ENCODE data around the gene PBRM1. TPM values are rescaled to one million over a fixed set of nuclear protein-coding genes. Genes with fewer than 3 reads are reported as not detected.

PBRM1 gene
- total and polyA plus RNA-seq, 2 donors from 2014 or later = 4.1 to 56.2 TPM

DNA sequence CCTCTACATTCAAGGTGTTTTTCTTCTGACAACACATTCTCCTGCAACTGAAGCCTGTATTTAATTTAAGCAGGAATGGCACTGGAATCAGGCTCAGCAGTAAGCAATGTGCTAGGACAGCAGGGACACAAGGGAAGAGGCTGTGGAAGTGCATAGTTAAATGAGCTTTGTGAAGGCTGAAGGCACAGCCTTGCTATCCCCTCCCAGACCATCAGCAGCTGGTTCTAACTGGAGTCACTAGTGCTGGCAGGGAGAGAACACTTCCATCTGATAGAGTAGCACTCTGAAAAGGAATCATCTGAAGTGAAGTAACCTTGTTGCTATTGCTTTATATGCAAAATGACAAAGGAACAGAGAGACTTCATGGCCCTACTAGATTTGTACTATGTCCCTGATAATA lies 134.6 kb downstream of the PBRM1 start:
- intact Hi-C loops (cut with DNase I) = no loop called here
- H3K36me3 ChIP-seq (ENCODE audit: control insufficient read depth in 2 of 3, insufficient read depth in 3 of 3, low read length in 3 of 3) = peaks cover 11 to 44% (median 21%) of the 10 kb centered on the region in 3 donors
- TF ChIP-seq, protein P1, sequence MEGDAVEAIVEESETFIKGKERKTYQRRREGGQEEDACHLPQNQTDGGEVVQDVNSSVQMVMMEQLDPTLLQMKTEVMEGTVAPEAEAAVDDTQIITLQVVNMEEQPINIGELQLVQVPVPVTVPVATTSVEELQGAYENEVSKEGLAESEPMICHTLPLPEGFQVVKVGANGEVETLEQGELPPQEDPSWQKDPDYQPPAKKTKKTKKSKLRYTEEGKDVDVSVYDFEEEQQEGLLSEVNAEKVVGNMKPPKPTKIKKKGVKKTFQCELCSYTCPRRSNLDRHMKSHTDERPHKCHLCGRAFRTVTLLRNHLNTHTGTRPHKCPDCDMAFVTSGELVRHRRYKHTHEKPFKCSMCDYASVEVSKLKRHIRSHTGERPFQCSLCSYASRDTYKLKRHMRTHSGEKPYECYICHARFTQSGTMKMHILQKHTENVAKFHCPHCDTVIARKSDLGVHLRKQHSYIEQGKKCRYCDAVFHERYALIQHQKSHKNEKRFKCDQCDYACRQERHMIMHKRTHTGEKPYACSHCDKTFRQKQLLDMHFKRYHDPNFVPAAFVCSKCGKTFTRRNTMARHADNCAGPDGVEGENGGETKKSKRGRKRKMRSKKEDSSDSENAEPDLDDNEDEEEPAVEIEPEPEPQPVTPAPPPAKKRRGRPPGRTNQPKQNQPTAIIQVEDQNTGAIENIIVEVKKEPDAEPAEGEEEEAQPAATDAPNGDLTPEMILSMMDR (IDR thresholded peaks at IDR 0.05; ENCODE audit: borderline replicate concordance, extremely low read depth, insufficient read depth) = no peak
- no peak for DNase-seq
- FAIRE-seq = no peak
- peaks cover 0 to 2% (median 0%) of the 10 kb centered on the region in 3 donors for H3K4me1 ChIP-seq (ENCODE audit: control insufficient read depth in 2 of 3, insufficient read depth in 2 of 3, low read depth in 1 of 3, low read length in 3 of 3)
- H3K27ac ChIP-seq (ENCODE audit: low read depth in 2 of 2, low read length in 2 of 2) = no peak overlapping the region
- H3K9ac ChIP-seq (ENCODE audit: low read length in 3 of 3) = no peak overlapping the region
- no peaks in the 10 kb centered on the region for H3K27me3 ChIP-seq (ENCODE audit: control insufficient read depth, insufficient read depth, low read length)
- H3K4me3 ChIP-seq (ENCODE audit: low read length in 3 of 3) = no peak overlapping the region
- H3K9me3 ChIP-seq (ENCODE audit: control insufficient read depth in 2 of 3, insufficient read depth in 1 of 3, low read length in 3 of 3) = no peaks in the 10 kb centered on the region

DNA sequence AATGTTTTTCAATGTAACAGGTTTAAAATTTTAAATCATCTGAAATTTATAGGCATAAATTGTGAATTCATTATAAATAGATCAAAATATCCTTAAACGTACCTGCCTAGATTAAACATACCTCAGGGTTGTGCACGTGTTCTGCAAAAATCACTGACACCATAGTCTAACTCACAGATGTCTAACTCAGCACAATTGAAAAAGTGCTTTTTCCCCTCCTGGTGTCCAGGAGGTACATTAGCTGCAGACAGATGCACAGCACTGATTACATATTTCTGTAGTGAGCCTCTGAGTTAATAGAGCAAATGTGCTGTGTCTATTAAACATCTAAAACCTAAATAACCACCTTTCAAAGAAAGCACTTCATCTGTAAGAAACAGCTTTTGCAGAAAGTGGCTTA lies 138.6 kb downstream of the PBRM1 start:
- DNase-seq = no peak
- intact Hi-C loops (cut with DNase I) = no loop called here
- Histone ChIP-seq H3K9me3 (ENCODE audit: control insufficient read depth in 2 of 3, insufficient read depth in 1 of 3, low read length in 3 of 3) (no peaks in the 10 kb centered on the region), H3K27me3 (ENCODE audit: control insufficient read depth, insufficient read depth, low read length) (no peaks in the 10 kb centered on the region), H3K4me3 (ENCODE audit: low read length in 3 of 3) (no peak overlapping the region), H3K27ac (ENCODE audit: low read depth in 2 of 2, low read length in 2 of 2) (no peak overlapping the region), H3K4me1 (ENCODE audit: control insufficient read depth in 2 of 3, insufficient read depth in 2 of 3, low read depth in 1 of 3, low read length in 3 of 3) (no peaks in the 10 kb centered on the region), H3K9ac (ENCODE audit: low read length in 3 of 3) (no peak overlapping the region), H3K36me3 (ENCODE audit: control insufficient read depth in 2 of 3, insufficient read depth in 3 of 3, low read length in 3 of 3) (peaks cover 3 to 31% (median 11%) of the 10 kb centered on the region in 3 donors)
- no peak for FAIRE-seq
- TF ChIP-seq, protein P1 (IDR thresholded peaks at IDR 0.05; ENCODE audit: borderline replicate concordance, extremely low read depth, insufficient read depth) = no peak

DNA sequence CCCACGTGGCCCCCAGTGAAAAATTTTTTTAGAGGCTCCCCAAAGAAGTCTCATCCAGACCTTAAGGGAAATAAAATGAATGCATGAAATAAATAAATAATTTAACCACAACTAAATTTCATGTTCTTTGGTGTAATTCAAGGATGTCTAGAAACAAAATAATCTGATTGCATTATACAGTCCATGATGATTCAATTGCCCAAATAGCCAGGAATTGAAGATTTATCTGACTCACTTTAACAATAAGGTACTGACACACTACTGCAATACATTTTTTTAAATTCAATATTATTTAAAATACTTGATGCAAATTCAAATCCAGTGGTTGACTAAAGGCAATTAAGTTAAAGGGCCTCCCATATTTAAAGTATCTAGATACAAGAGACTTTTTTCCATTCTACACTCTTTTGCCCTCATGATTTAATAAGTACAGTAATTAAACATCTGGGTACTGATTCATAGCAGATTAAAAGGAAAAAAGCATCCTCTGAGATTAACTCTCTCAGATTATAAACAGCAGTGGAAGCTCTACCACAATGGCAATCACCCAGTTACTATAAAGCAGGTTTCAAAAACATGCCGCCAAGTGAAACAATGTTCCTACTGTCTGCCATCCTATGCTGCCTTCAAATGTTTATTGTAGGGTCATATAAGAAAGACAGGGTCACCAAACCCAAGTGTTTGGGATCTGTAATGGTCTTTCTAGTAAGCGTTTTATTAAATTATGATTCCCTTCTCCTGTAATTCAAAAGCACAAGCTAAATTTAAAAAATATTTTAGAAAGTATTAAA lies 139.4 kb downstream of the PBRM1 start:
- DNase-seq = no peak
- intact Hi-C loops (cut with DNase I) = no loop called here
- TF ChIP-seq, protein P1 (IDR thresholded peaks at IDR 0.05; ENCODE audit: borderline replicate concordance, extremely low read depth, insufficient read depth) = no peak
- Histone ChIP-seq H3K36me3 (ENCODE audit: control insufficient read depth in 2 of 3, insufficient read depth in 3 of 3, low read length in 3 of 3) (peaks cover 3 to 24% (median 9%) of the 10 kb centered on the region in 3 donors), H3K9ac (ENCODE audit: low read length in 3 of 3) (no peak overlapping the region), H3K4me1 (ENCODE audit: control insufficient read depth in 2 of 3, insufficient read depth in 2 of 3, low read depth in 1 of 3, low read length in 3 of 3) (no peaks in the 10 kb centered on the region), H3K27me3 (ENCODE audit: control insufficient read depth, insufficient read depth, low read length) (no peaks in the 10 kb centered on the region), H3K4me3 (ENCODE audit: low read length in 3 of 3) (no peak overlapping the region), H3K9me3 (ENCODE audit: control insufficient read depth in 2 of 3, insufficient read depth in 1 of 3, low read length in 3 of 3) (no peaks in the 10 kb centered on the region), H3K27ac (ENCODE audit: low read depth in 2 of 2, low read length in 2 of 2) (no peak overlapping the region)
- FAIRE-seq = no peak

All from kidney (tissue), 14 donors.